HEK293 (cell line): Measurements from ENCODE around the gene MYZAP.

Source experiments
- CTCF ChIA-PET: fragments of 350-600 bp; formaldehyde crosslinking; extraction: SDS; loops from one replicate; lab custom pipeline; 2021; ENCODE audit warnings: antibody characterized with exemption; lab: Yijun Ruan, JAX
- POLR2A ChIA-PET: fragments of 300-600 bp; formaldehyde crosslinking; extraction: SDS; loops from one replicate; lab custom pipeline; 2020; ENCODE audit warnings: antibody characterized with exemption, inconsistent platforms; lab: Yijun Ruan, JAX
- H3K27ac ChIP-seq: fragments of 200-500 bp; sonication (Bioruptor generic); 2 replicates; pipeline ENCODE4 v1.5.1; 2014; ENCODE audit warnings: low read depth, low read length, control low read depth, inconsistent platforms; ENCODE audit errors: extremely low read depth
- H3K36me3 ChIP-seq, 2 experiments: fragments of 200-500 bp in 1 of 2; sonication (Bioruptor generic) in 1 of 2; 1 replicate in 1 of 2; 2 replicates in 1 of 2; pipeline ENCODE4 v1.5.1; 2014 to 2017; ENCODE audit warnings: inconsistent platforms in 2 of 2, low read length in 2 of 2; ENCODE audit not compliant: control insufficient read depth in 2 of 2, insufficient read depth in 1 of 2
- H3K4me1 ChIP-seq: fragments of 200-500 bp; sonication (Bioruptor generic); 2 replicates; pipeline ENCODE4 v1.5.1; 2014; ENCODE audit warnings: mild to moderate bottlenecking, low read length, inconsistent platforms; ENCODE audit not compliant: control insufficient read depth, insufficient read depth
- H3K4me3 ChIP-seq: 2 replicates; pipeline ENCODE4 v1.5.1; 2011; ENCODE audit warnings: low read depth, mild to moderate bottlenecking, control low read depth, low read length, moderate library complexity
- H3K9me3 ChIP-seq: fragments of 200-500 bp; sonication (Bioruptor generic); 2 replicates; pipeline ENCODE4 v1.5.1; 2014; ENCODE audit warnings: low read depth, low read length, inconsistent platforms; ENCODE audit not compliant: control insufficient read depth, insufficient read depth
- INSM2 ChIP-seq: fragments of 450-650 bp; formaldehyde crosslinking; IDR thresholded peaks from 2 replicates; pipeline ENCODE4 v1.5.1; 2016; ENCODE audit warnings: missing biosample characterization, missing genetic modification characterization
- PATZ1 ChIP-seq: fragments of 450-650 bp; formaldehyde crosslinking; IDR thresholded peaks from 2 replicates; pipeline ENCODE4 v1.5.1; 2016; ENCODE audit warnings: missing biosample characterization, missing genetic modification characterization
- PRDM10 ChIP-seq: fragments of 450-650 bp; formaldehyde crosslinking; IDR thresholded peaks from 2 replicates; pipeline ENCODE4 v1.5.1; 2016; ENCODE audit warnings: missing biosample characterization, missing genetic modification characterization
- ZBTB7A ChIP-seq: fragments of 450-650 bp; formaldehyde crosslinking; IDR thresholded peaks from 2 replicates; pipeline ENCODE4 v1.5.1; 2016; ENCODE audit warnings: low read depth, missing biosample characterization, missing genetic modification characterization
- ZNF138 ChIP-seq: fragments of 450-650 bp; formaldehyde crosslinking; IDR thresholded peaks from 2 replicates; pipeline ENCODE4 v1.5.1; 2016; ENCODE audit warnings: missing biosample characterization, missing genetic modification characterization, borderline replicate concordance
- ZNF16 ChIP-seq: fragments of 450-650 bp; formaldehyde crosslinking; IDR thresholded peaks from 2 replicates; pipeline ENCODE4 v1.5.1; 2016; ENCODE audit warnings: low read depth, missing biosample characterization, missing genetic modification characterization
- ZNF223 ChIP-seq: fragments of 450-650 bp; formaldehyde crosslinking; IDR thresholded peaks from 2 replicates; pipeline ENCODE4 v1.5.1; 2016; ENCODE audit warnings: missing biosample characterization, missing genetic modification characterization
- ZNF302 ChIP-seq: fragments of 450-650 bp; formaldehyde crosslinking; IDR thresholded peaks from 2 replicates; pipeline ENCODE4 v1.5.1; 2016; ENCODE audit warnings: missing biosample characterization, missing genetic modification characterization, low read depth
- ZNF37A ChIP-seq: fragments of 450-650 bp; IDR thresholded peaks from 2 replicates; pipeline ENCODE4 v1.5.1; 2018; ENCODE audit warnings: missing biosample characterization, missing genetic modification characterization
- ZNF391 ChIP-seq: fragments of 450-650 bp; formaldehyde crosslinking; IDR thresholded peaks from 2 replicates; pipeline ENCODE4 v1.5.1; 2016; ENCODE audit warnings: low read depth, missing biosample characterization, missing genetic modification characterization, borderline replicate concordance
- ZNF510 ChIP-seq: fragments of 450-650 bp; formaldehyde crosslinking; IDR thresholded peaks from 2 replicates; pipeline ENCODE4 v1.5.1; 2018; ENCODE audit warnings: mild to moderate bottlenecking, missing genetic modification characterization, missing biosample characterization; ENCODE audit not compliant: insufficient replicate concordance
- ZNF530 ChIP-seq: fragments of 450-650 bp; formaldehyde crosslinking; IDR thresholded peaks from 2 replicates; pipeline ENCODE4 v1.5.1; 2016; ENCODE audit warnings: low read depth, missing biosample characterization, missing genetic modification characterization
- ZNF624 ChIP-seq: fragments of 450-650 bp; formaldehyde crosslinking; IDR thresholded peaks from 2 replicates; pipeline ENCODE4 v1.5.1; 2017; ENCODE audit warnings: missing biosample characterization, missing genetic modification characterization
- ZNF626 ChIP-seq: fragments of 450-650 bp; sonication (Bioruptor Pico); formaldehyde crosslinking; IDR thresholded peaks from 2 replicates; pipeline ENCODE4 v1.5.1; 2018; ENCODE audit warnings: missing biosample characterization, missing genetic modification characterization, inconsistent platforms
- ZNF645 ChIP-seq: fragments of 450-650 bp; formaldehyde crosslinking; IDR thresholded peaks from 2 replicates; pipeline ENCODE4; 2016; ENCODE audit warnings: missing biosample characterization, missing genetic modification characterization
- ZNF677 ChIP-seq: fragments of 450-650 bp; IDR thresholded peaks from 2 replicates; pipeline ENCODE4 v1.5.0; 2018; ENCODE audit warnings: missing biosample characterization, mild to moderate bottlenecking, missing genetic modification characterization, moderate library complexity
- ZSCAN4 ChIP-seq: fragments of 450-650 bp; formaldehyde crosslinking; IDR thresholded peaks from 2 replicates; pipeline ENCODE4 v1.5.1; 2017; ENCODE audit warnings: missing biosample characterization, missing genetic modification characterization

Gene MYZAP

GRCh38 chr15:57544848-57545480 is 46.7 kb upstream of the MYZAP start:
- Histone ChIP-seq H3K27ac (no peak overlapping the region), H3K36me3 (no peaks in the 10 kb centered on the region), H3K4me3 (no peak overlapping the region), H3K4me1 (no peaks in the 10 kb centered on the region), H3K9me3 (no peaks in the 10 kb centered on the region)
- POLR2A ChIA-PET: no interaction called here
- CTCF ChIA-PET: interaction anchor here (0.6 to 1.3 kb wide), 2 partner anchors 26 to 204 kb away, joined by 3 to 4 read pairs; no protein-coding TSS in a partner anchor
- TF ChIP-seq ZNF138 (no peak), ZNF626 (tag by site-specific recombination) (no peak), ZNF302 (tag by site-specific recombination) (no peak), ZNF624 (tag by site-specific recombination) (no peak), INSM2 (tag by site-specific recombination) (no peak), ZNF16 (tag by site-specific recombination) (no peak), ZNF677 (tag by site-specific recombination) (no peak), ZNF645 (tag by site-specific recombination) (no peak), ZNF223 (tag by site-specific recombination) (no peak), ZSCAN4 (tag by site-specific recombination) (no peak), PRDM10 (tag by site-specific recombination) (no peak), ZNF37A (tag by site-specific recombination) (no peak), ZBTB7A (no peak), ZNF530 (no peak), ZNF510 (no peak), ZNF391 (tag by site-specific recombination) (no peak), PATZ1 (no peak)
